HG03135 (cell line): ENCODE data around the gene SDC3.

Source experiments
- ATAC-seq: cut with Tn5 transposase; IDR thresholded peaks from one replicate; pipeline ENCODE4 v1.9.1; 2021; ENCODE audit warnings: mild to moderate bottlenecking, moderate library complexity; ENCODE audit not compliant: unreplicated experiment

Gene SDC3

DNA sequence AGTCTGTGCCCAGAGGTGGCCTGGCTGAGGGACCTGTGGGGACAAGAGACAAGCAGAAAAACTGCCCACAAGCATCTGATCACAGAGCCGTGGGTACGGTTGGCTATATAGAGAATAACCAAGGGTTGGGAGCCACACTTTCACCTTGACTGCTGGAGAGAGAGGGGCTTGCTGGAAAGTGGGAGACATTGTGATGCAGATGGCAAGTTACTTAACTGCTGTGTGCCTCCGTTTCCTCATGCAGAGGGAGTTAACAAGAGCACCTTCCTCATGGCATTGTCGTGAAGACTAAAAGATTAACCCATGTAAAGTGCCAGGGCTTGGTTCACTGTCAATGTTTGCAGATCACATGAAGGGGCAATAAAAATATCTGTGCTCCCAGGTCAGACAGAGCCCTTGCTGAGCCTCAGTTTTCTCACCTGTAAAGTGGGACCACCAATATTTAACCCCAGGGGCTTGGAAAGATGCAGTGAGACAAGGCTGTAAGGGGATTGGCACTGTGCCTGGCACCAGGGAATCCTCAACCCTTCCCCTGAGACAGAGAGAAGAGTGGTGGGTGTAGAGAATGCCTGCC is 52.8 kb downstream of the SDC3 start:
- ATAC-seq: no peak

DNA sequence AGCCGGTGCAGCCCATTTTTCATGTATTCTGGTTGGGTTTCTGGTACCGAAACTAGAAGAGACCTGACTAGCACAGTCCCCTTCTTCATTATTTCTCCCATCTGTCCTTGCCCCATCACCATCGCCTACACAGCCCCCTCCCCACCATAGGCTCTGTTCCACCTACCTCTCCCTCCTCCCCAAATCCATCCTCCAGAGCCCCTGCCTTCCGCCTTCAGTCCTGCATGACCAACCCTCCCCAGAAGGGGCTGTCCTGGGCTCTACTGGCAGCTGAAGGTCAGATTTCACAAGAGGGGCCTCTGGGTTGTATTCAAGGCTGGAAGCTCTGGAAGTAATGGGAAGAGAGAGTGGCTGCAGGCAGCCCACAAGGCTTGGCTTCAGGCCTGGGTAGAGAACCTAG is 55.2 kb downstream of the SDC3 start:
- ATAC-seq: no peak

DNA sequence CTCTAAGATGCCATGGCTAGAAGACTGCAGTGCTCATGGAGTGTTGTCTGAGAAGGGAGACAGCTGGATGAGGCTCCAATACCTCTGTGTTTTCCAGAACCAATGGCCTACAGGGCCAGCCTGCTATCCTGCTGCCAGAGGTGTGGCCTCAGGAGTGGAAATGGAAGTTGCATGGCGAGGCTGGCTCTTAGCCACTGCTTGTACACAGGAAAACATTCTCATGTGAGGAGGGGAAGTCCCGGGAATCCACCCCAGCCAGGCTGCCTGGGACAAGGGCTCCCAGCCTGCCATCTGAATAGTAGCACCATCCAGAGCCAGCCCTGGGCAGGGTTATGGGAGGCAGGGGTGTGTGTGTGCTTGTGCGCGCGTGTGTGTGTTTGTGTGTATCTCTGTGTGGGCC is 56.5 kb downstream of the SDC3 start:
- ATAC-seq: no peak

DNA sequence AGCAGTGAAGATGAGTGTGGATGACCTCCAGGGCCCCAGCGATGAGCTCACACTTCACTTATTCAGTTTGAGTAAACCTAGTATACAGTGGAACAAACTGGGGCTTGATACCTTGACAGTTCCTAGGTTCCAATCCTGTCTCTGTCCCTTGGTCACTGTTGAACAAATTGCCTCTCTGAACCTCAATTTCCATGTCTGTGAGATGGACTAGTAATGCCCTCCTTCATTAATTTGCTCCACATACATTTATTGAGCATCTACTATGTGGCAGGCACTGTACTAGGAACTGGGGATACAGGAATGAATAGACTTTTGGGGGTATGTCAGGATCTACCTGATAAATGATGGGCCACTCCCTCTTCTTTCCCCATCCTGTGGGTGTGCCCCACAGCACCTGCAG is 57.3 kb downstream of the SDC3 start:
- ATAC-seq: no peak

DNA sequence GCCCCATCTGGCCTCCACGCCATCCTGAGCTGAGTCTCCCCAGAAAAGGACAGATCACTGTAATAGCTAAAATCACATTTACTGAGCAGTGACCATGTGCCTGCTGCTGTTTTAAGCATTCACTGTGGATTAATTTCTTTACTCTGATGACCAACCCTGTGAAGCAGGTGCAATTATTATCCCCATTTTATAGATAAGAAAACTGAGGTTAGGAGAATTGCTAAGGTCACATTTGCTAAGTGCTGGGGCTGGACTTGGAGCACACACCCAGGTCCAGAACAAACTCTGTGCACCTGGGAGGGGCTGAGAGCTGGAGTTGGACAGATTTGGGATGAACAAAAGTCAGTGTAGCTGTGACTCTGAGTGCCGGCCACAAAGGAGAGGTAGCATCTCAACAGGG is 58.0 kb downstream of the SDC3 start:
- no peak for ATAC-seq

DNA sequence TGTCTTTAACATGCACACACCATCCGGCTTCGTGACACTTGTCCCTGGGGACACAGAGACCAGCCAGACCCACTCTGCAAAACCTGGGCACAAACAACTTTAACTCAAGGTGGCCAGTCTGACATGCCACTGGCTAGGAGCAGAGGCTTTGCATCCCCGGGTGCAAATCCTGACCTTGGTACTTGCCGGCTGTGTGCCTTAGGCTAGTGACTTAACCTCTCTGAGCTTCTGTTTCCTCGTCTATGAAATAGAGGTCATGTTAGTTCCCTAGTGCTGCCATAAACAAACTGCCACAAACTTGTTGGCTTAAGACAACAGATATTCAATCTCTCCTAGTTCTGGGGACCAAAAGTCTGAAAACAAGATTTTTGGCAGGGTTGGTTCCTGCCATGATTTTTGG is 60.4 kb downstream of the SDC3 start:
- no peak for ATAC-seq

DNA sequence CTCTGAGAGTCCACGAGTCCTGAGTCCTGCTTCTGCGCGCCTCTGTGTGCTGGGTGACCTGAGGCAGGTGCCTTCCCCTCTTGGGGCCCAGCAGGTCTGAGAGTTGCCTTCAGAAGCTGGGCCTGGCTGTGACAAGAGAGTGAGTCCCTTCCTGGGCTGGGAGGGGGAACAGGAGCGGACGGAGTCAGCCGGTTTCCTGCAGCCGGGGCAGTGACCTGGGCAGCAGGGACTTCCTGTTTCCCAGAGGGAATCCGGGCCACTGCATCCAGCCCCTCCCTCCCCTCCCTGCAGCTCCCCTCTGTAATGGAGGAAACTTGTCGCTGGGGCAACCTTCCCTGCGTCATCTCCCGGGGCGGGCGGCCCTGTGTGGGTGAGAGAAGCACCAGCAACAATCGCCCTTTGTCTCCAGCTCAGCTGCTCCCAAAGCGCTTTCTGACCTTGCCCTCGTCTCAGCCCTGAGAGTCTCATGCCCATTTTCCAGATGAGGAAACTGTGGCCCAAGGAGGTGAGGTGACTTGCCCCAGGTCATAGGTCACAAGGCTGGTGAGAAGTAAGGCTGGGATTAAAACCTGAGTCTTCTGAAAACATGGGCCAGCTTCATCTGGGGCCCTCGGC is 61.1 kb downstream of the SDC3 start:
- ATAC-seq: no peak

DNA sequence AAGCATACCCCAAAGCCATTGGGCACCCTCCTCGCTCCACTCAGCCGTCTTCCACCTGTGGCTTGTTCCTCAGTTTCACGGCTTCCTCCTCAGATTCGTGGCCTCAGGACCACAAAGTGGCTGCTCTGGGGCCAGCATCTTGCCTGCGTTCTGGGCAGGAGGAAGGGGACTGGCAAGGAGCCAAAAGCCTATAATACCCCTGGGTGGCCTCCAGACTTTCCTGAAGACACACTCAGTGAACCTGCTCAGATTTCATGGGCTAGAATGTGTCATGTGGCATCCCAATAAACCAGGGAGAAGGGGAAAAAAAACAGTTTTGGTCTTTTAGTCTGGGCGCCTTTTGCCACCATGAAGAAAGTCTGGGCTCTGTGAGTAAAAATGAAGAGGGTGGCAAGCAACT is 62.0 kb downstream of the SDC3 start:
- ATAC-seq: no peak

DNA sequence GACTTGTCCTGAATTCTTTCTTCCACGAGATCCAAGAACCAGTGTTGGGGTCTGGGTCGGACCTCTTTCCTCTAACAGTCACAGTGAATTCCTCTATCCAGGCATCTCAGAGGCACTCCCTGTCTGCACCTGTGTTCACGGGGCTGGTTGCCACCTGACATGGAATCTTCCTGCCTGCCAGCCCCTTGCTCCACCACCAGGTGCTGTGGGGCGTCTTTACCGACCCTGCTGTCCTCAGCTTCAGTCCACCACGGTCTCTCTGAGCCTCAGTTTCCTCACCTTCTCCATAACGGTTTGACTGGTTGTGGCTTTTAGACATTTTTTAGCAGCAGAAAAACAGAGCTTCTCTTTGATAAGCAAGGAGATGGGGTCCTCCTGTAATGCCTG is 62.7 kb downstream of the SDC3 start:
- no peak for ATAC-seq

DNA sequence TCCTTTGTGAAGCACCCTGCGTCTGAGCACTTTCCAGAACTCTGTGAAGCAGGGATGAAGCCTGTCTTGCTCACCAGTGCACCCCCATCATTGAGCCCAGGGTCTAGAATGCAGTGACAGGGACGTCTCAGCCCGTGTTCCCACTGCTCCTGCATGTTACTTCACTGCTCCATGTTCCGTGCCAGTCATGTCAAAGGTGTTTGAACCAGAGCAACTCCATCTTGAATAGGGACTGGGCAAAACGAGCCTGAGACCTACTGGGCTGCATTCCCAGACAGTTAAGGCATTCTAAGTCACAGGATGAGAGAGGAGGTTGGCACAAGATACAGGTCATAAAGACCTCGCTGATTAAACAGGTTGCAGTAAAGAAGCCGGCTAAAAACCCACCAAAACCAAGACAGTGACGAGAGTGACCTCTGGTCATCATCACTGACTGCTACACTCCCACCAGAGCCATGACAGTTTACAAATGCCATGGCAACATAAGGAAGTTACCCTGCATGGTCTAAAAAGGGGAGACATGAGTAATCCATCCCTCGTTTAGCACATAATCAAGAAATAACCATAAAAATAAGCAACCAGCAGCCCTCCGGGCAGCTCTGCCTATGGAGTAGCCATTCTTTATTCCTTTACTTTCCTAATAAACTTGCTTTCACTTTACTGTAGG is 63.2 kb downstream of the SDC3 start:
- ATAC-seq: no peak

DNA sequence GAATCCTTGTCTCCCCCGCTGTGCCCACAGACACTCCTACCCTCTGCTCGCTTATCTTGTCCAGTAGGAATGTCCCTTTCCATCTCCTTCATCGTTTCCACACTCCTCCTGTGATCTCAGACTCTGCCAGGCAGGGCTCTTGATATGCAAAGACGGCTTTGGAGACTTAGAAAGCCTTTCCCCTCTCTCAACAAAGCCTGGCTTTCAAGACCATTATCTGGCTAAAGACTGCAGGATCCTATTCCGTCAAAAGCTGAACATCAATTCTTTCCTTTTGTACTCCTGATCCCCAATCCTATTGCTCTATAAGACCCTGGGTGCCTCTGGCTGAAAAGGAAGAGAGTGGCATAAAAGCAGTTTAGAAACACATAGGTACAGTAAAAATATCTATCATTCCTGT is 63.9 kb downstream of the SDC3 start:
- no peak for ATAC-seq

DNA sequence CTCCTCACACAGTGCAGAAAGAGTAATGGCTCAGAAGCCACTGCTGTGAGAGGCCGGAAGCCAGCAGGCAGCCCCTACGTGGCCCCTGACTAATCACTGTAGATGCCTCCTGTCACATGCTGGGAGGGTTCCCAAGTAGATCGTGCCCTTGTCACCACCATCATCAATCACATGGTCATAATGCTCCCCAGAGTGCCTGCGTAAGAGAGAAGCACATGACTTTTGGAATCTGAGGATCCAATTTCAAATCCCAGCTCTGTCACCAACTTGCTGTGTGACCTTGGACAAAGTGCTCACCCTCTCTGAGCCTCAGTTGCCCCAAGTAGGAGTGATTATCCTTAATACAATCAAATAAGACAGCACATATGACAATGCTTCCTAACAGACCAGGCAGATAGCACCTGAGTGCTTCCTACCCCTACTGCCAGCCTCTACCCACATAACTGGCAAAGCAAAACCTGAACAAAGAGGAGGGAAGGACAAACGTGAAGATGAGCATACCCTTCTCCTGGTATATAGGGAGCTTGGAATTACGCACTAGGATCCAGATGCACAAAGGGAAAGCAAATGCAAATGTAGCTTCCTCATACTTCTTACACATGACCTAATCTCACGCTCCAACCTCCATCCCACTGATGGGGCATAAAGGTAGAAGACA is 65.7 kb downstream of the SDC3 start:
- no peak for ATAC-seq

DNA sequence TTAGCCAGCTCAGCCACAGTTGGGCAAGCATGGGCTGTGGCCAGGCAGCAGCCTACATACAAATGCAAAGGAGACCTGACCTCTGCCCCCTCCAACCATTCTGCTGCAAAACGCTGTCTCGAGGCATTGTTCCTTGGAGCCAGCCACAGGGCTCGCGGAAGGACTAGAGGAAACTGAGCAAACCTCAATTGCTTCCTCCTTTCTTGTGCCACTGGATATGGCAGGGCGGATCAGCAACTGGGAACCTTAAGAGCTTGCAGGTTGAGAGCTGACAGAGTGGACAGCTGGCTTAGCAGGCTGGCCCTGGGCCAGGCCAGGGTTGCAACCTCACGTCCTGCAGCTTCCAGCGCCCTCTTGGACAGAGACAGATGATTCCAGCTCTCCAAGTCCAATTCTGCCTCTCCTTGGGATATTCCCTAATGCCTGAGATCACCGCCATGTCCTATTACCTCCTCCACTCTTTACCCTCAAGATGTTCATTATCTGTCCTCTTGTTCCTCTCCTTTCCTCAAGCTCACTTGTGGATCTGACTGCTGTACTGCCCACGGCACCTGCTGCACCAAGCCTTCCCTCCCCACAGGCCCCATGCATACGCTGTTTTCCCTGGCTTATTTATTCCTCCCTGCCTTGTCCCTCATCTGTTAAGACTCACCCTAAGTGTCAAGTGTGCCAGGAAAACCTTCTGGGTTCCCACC is 67.5 kb downstream of the SDC3 start:
- no peak for ATAC-seq

DNA sequence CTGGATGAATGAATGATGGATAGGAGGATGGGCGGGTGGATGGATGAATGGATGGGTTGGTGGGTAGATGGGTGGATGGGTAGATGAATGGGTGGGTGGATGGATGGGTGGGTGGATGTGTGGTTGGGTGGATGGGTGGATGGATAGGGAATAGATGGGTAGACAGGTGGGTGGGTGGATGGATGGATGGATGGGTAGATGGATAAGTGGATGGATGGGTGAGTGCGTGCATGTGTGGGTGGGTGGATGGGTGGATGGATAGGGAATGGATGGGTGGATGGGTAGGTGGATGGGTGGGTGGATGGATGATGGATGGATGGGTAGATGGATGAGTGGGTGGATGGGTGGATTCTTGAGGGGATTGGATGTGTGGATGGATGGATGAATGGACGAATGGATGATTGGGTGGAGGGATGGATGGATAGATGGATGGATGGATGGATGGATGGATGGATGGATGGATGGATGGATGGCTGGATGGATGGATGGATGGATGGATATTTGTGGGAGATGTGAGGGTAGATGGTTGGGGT is 68.7 kb downstream of the SDC3 start:
- no peak for ATAC-seq

DNA sequence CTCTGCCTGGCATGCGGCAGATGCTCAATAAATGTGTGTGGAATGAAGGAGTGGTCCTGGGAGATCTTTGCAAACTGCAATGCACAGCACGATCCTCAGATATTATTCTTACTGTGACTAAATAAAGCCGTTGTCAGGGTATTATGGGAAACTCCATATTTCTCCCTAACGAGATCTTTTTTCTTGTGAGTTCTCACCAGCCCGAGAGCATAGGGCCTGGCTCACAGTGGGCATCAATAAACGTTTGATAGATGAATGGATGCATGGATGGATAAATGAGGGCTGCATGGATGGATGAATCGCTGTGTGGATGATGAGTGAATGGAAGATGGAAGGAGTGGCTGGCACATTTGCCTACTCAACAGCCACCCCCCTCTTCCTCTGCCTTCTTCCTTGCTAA is 69.6 kb downstream of the SDC3 start:
- ATAC-seq: no peak

DNA sequence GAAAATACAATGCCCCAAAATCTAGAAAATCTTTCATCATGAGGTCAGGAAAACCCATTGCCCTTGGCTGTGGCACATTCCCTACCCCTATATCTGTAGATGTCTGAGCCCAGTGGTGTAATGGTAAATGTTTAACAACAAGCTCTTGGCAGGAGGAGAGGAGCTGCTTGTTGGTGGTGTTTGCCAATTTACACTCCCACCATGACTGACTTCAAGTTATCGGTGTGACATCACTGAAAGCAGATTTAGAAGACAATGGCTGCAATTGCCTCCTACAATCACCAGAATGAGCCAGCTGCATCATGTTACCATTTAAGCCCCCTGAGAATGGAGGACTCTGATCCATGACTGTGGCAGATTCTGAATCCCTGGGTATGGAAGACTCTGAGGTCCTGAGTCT is 70.9 kb downstream of the SDC3 start:
- no peak for ATAC-seq

DNA sequence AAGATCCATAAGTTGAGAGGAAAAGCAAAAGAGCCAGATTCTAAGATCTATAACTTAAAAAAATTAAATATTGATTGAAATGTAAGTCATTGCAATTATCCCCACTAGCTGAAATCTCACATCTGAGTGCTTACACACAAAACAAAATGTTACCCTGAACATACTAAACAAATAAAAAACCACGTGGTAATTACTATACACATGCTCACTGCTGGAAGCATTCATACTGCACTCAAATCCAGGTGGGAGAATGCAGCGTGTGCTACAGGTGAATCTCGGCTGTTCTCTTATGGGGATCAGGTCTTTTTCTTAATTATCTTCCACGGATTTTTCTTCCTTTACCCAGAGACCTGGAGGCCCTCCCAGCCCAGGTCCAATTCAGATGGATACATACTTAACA is 74.3 kb downstream of the SDC3 start:
- ATAC-seq: no peak

DNA sequence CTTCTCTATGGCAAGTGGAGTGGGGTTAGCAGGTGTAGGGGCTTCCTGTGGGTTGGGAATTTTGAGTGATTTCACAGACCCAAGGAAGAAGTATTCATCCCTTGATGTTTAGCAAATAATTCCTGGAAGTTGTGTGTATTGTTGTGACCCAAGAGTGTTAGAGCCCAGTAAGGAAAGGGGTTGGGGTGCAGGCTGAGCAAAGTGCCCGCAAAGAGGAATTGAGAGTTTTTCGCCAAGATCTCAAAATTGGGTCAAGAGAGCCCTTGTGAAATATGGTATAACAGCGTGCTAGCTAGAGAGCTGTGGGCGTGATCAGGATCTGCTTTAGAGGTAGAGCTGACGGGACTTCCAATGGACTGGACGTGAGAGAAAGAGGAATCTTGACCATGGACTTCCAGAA is 78.0 kb downstream of the SDC3 start:
- no peak for ATAC-seq

DNA sequence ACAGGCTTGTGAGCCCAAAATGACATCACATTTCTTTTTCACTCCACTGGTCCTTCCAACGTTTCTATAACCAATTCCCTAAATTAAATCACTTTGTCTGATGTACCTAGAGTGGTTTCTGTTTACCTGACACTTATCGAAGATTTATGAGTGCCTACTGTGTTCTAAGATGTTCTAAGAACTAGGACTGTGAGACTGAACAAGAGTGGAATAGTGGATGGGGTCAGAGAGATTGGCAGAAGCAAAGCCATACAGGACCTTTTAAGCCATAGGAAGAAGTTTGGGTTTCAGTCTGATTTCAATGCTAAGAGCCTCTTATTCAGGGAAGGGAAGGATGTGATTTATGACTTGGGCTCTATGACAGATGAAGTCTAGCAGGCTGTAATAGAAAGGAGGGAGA is 78.7 kb downstream of the SDC3 start:
- no peak for ATAC-seq

DNA sequence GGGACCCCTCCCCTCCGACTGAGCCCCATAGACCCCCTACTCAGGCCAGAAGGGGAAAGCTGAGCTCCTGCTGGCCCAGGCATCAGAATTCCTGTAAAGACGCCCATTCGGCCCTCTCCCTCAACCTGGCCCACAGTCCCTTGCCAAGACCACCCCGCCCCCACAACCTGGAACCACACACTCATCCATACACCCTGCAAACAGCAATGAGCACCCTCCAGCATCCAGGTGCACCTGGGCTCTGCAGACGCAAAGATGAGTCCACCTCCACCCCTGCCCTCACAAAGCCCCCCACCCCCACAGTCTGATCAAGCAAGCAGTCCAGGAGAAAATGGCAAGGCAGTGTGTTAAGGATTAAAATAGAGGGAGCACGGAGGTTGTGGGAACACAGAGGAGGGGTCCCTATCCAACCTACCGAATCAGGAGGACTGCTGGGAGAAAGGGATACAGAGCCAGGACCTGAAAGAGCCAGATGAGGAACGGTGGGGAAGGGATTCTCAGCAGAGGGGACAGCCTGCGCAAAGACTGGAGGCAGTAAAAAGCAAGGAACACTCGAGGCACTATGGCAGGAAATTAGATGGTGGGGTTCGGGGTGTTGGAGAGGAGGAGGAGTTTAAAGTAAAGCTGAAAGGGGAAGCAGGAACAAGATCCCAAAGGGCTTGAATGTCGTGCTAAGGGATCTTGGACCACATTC is 83.7 kb downstream of the SDC3 start:
- no peak for ATAC-seq
